Measurements from ENCODE around the gene RNASE9.
A peak's percentile ranks its signal among the peaks of the same experiment; 100 is the strongest.
"Not testable (repeated sequence)": the region's sequence is repeated elsewhere in the genome, so short reads cannot be mapped to it uniquely, and the experiment has no call there.

RNASE9 gene

GRCh38 chr14:20515846-20516245 is 45.0 kb downstream of the RNASE9 start:
- no peak for ATAC-seq (ENCODE audit: low read depth)
- no peaks in the 10 kb centered on the region for H3K27me3 ChIP-seq (ENCODE audit: insufficient read depth, poor library complexity, severe bottlenecking)
- no peaks in the 10 kb centered on the region for H3K9me3 ChIP-seq (ENCODE audit: severe bottlenecking)
- DNase-seq (ENCODE audit: low spot score), result no peak
- H3K4me3 ChIP-seq (ENCODE audit: severe bottlenecking), result no peak overlapping the region
- H3K27ac ChIP-seq (ENCODE audit: poor library complexity, severe bottlenecking), result no peak overlapping the region
- H3K4me1 ChIP-seq (ENCODE audit: insufficient read depth, poor library complexity, severe bottlenecking), result peaks cover 8% of the 10 kb centered on the region
- no peaks in the 10 kb centered on the region for H3K36me3 ChIP-seq (ENCODE audit: low read depth)
- TF ChIP-seq, protein P1, sequence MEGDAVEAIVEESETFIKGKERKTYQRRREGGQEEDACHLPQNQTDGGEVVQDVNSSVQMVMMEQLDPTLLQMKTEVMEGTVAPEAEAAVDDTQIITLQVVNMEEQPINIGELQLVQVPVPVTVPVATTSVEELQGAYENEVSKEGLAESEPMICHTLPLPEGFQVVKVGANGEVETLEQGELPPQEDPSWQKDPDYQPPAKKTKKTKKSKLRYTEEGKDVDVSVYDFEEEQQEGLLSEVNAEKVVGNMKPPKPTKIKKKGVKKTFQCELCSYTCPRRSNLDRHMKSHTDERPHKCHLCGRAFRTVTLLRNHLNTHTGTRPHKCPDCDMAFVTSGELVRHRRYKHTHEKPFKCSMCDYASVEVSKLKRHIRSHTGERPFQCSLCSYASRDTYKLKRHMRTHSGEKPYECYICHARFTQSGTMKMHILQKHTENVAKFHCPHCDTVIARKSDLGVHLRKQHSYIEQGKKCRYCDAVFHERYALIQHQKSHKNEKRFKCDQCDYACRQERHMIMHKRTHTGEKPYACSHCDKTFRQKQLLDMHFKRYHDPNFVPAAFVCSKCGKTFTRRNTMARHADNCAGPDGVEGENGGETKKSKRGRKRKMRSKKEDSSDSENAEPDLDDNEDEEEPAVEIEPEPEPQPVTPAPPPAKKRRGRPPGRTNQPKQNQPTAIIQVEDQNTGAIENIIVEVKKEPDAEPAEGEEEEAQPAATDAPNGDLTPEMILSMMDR (IDR thresholded peaks at IDR 0.05; ENCODE audit: poor library complexity, severe bottlenecking), result no peak

- no peaks in the 10 kb centered on the region for H3K27me3 ChIP-seq (ENCODE audit: insufficient read depth, poor library complexity, severe bottlenecking)
- H3K4me1 ChIP-seq (ENCODE audit: insufficient read depth, poor library complexity, severe bottlenecking), result peaks cover 8% of the 10 kb centered on the region
- DNase-seq (ENCODE audit: low spot score) (no peak), ATAC-seq (ENCODE audit: low read depth) (peak; percentile 53)
- TF ChIP-seq, protein P1 (IDR thresholded peaks at IDR 0.05; ENCODE audit: poor library complexity, severe bottlenecking), result no peak
- no peak overlapping the region for H3K27ac ChIP-seq (ENCODE audit: poor library complexity, severe bottlenecking)
- H3K36me3 ChIP-seq (ENCODE audit: low read depth), result no peaks in the 10 kb centered on the region
- no peak overlapping the region for H3K4me3 ChIP-seq (ENCODE audit: severe bottlenecking)
- no peaks in the 10 kb centered on the region for H3K9me3 ChIP-seq (ENCODE audit: severe bottlenecking)
Observed at GRCh38 chr14:20512177-20512905, 48.5 kb downstream of the RNASE9 start.

DNA sequence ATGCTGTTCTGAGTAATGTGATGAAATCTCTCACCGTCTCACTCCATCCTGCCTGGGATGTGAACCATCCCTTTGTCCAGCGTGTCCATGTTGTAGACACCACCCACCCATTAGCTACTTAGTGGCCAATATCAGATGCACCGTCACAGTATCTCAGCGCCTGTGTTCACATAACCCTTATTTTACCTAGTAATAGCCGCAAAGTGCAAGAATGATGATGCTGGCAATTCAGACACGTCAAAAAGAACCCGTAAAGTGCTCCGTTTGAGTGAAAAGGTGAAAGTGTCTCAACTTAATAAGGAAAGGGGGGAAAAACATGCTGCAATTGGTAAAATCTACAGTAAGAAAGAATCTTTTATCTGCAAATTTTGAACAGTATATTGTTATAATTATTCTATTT is 52.5 kb downstream of the RNASE9 start:
- H3K27ac ChIP-seq (ENCODE audit: poor library complexity, severe bottlenecking), result no peak overlapping the region
- no peaks in the 10 kb centered on the region for H3K9me3 ChIP-seq (ENCODE audit: severe bottlenecking)
- no peaks in the 10 kb centered on the region for H3K36me3 ChIP-seq (ENCODE audit: low read depth)
- DNase-seq (ENCODE audit: low spot score) (no peak), ATAC-seq (ENCODE audit: low read depth) (no peak)
- TF ChIP-seq, protein P1 (IDR thresholded peaks at IDR 0.05; ENCODE audit: poor library complexity, severe bottlenecking), result no peak
- H3K4me1 ChIP-seq (ENCODE audit: insufficient read depth, poor library complexity, severe bottlenecking), result no peaks in the 10 kb centered on the region
- H3K27me3 ChIP-seq (ENCODE audit: insufficient read depth, poor library complexity, severe bottlenecking), result no peaks in the 10 kb centered on the region
- no peak overlapping the region for H3K4me3 ChIP-seq (ENCODE audit: severe bottlenecking)

DNA sequence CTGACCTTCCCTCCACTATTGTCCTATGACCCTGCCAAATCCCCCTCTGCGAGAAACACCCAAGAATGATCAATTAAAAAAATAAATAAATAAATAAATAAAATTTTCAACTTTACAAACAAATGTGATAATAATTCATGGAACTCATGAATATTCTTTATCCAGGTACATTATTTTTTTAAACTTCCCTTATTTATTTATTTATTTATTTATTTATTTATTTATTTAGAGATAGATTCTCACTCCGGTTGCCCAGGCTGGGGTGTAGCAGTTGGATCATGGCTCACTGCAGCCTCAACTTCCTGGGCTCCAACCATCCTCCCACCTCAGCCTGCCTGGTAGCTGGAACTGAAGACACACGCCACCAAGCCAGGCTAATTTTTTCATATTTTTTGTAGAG is 53.3 kb downstream of the RNASE9 start:
- ATAC-seq (ENCODE audit: low read depth); H3K36me3 ChIP-seq (ENCODE audit: low read depth); H3K27me3 ChIP-seq (ENCODE audit: insufficient read depth, poor library complexity, severe bottlenecking); H3K27ac ChIP-seq (ENCODE audit: poor library complexity, severe bottlenecking); DNase-seq (ENCODE audit: low spot score); H3K4me1 ChIP-seq (ENCODE audit: insufficient read depth, poor library complexity, severe bottlenecking); H3K9me3 ChIP-seq (ENCODE audit: severe bottlenecking); H3K4me3 ChIP-seq (ENCODE audit: severe bottlenecking): not testable (repeated sequence)

DNA sequence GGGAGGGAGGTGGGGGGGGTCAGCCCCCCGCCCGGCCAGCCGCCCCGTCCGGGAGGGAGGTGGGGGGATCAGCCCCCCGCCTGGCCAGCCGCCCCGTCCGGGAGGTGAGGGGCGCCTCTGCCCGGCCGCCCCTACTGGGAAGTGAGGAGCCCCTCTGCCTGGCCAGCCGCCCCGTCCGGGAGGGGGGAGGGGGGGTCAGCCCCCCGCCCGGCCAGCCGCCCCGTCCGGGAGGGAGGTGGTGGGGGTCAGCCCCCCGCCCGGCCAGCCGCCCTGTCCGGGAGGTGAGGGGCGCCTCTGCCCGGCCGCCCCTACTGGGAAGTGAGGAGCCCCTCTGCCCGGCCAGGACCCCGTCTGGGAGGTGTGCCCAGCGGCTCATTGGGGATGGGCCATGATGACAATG is 54.1 kb downstream of the RNASE9 start:
- not testable (repeated sequence) for H3K27me3 ChIP-seq (ENCODE audit: insufficient read depth, poor library complexity, severe bottlenecking); H3K36me3 ChIP-seq (ENCODE audit: low read depth); DNase-seq (ENCODE audit: low spot score); H3K27ac ChIP-seq (ENCODE audit: poor library complexity, severe bottlenecking); H3K4me1 ChIP-seq (ENCODE audit: insufficient read depth, poor library complexity, severe bottlenecking); H3K9me3 ChIP-seq (ENCODE audit: severe bottlenecking); H3K4me3 ChIP-seq (ENCODE audit: severe bottlenecking); ATAC-seq (ENCODE audit: low read depth)

- not testable (repeated sequence) for H3K9me3 ChIP-seq (ENCODE audit: severe bottlenecking); H3K27me3 ChIP-seq (ENCODE audit: insufficient read depth, poor library complexity, severe bottlenecking); H3K4me1 ChIP-seq (ENCODE audit: insufficient read depth, poor library complexity, severe bottlenecking); DNase-seq (ENCODE audit: low spot score); H3K36me3 ChIP-seq (ENCODE audit: low read depth); H3K27ac ChIP-seq (ENCODE audit: poor library complexity, severe bottlenecking); H3K4me3 ChIP-seq (ENCODE audit: severe bottlenecking); ATAC-seq (ENCODE audit: low read depth)
Observed at GRCh38 chr14:20506276-20506675, 54.6 kb downstream of the RNASE9 start.

Measured in RWPE2 (cell line).